IMR-90 (cell line): ENCODE measurements around the gene S100B. TPM values are rescaled to one million over a fixed set of nuclear protein-coding genes. Genes with fewer than 3 reads are reported as not detected.

ENCODE experiments used
- ATAC-seq: fragments of 200-7000 bp; cut with Tn5 transposase; 2 replicates; pipeline ENCODE4 v1.9.1; 2020; ENCODE audit warnings: low read depth, mild to moderate bottlenecking, moderate library complexity
- BruUV-seq: library from RNA; stranded (reverse); fragments of 400-500 nt; replicated peaks from 2 replicates; lab custom pipeline; 2021; lab: Mats Ljungman, UMichigan
- CTCF ChIA-PET: fragments of 300-600 bp; formaldehyde crosslinking; extraction: SDS; loops from one replicate; lab custom pipeline; 2021; ENCODE audit warnings: antibody characterized with exemption; lab: Yijun Ruan, JAX
- POLR2A ChIA-PET: fragments of 300-600 bp; sonication (Branson Sonifier 250); formaldehyde crosslinking; loops from one replicate; lab custom pipeline; 2022; ENCODE audit warnings: antibody characterized with exemption; ENCODE audit not compliant: unreplicated experiment; lab: Charles Lee
- DNase-seq: peaks from one replicate; pipeline ENCODE4 v3.0.0; 2013
- H2AFZ ChIP-seq: replicated peaks from 2 replicates; pipeline ENCODE3; 2013; ENCODE audit warnings: low read length, mild to moderate bottlenecking; ENCODE audit not compliant: poor library complexity
- H2AK5ac ChIP-seq: 2 replicates; pipeline ENCODE4 v1.6.1; 2013; ENCODE audit warnings: low read depth, low read length, inconsistent platforms
- H2AK9ac ChIP-seq: replicated peaks from 2 replicates; pipeline ENCODE3; 2013; ENCODE audit warnings: mild to moderate bottlenecking, low read depth, low read length, moderate library complexity; ENCODE audit not compliant: poor library complexity
- H2BK120ac ChIP-seq: 2 replicates; pipeline ENCODE4 v1.6.1; 2013; ENCODE audit warnings: low read depth, low read length, inconsistent platforms
- H2BK15ac ChIP-seq: 3 replicates; pipeline ENCODE4 v1.6.1; 2013; ENCODE audit warnings: low read depth, low read length, inconsistent platforms
- H2BK20ac ChIP-seq: 2 replicates; pipeline ENCODE4 v1.6.1; 2013; ENCODE audit warnings: low read depth, mild to moderate bottlenecking, inconsistent platforms, low read length, moderate library complexity
- H2BK5ac ChIP-seq: 2 replicates; pipeline ENCODE4 v1.6.1; 2013; ENCODE audit warnings: mild to moderate bottlenecking, low read depth, low read length, inconsistent platforms; ENCODE audit not compliant: poor library complexity, severe bottlenecking
- H3K14ac ChIP-seq: replicated peaks from 2 replicates; pipeline ENCODE4 v1.6.1; 2013; ENCODE audit warnings: low read depth, low read length, inconsistent platforms
- H3K18ac ChIP-seq: 2 replicates; pipeline ENCODE4 v1.6.1; 2013; ENCODE audit warnings: low read depth, low read length, control low read depth
- H3K23ac ChIP-seq: 2 replicates; pipeline ENCODE4 v1.6.1; 2013; ENCODE audit warnings: low read depth, low read length, inconsistent platforms
- H3K27ac ChIP-seq: 2 replicates; pipeline ENCODE4 v1.5.1; 2013; ENCODE audit warnings: mild to moderate bottlenecking, control low read depth, low read length; ENCODE audit not compliant: insufficient read depth
- H3K27me3 ChIP-seq: 2 replicates; pipeline ENCODE4 v1.6.1; 2013; ENCODE audit warnings: low read length; ENCODE audit not compliant: control insufficient read depth, insufficient read depth
- H3K36me3 ChIP-seq: 2 replicates; pipeline ENCODE4 v1.6.1; 2013; ENCODE audit warnings: low read length, mixed read lengths; ENCODE audit not compliant: control insufficient read depth, insufficient read depth
- H3K4ac ChIP-seq: 2 replicates; pipeline ENCODE4 v1.6.1; 2013; ENCODE audit warnings: low read depth, low read length, inconsistent platforms
- H3K4me1 ChIP-seq: 2 replicates; pipeline ENCODE4 v1.6.1; 2013; ENCODE audit warnings: low read length, mixed read lengths; ENCODE audit not compliant: control insufficient read depth, insufficient read depth
- H3K4me2 ChIP-seq: 2 replicates; pipeline ENCODE4 v1.6.1; 2013; ENCODE audit warnings: low read depth, mild to moderate bottlenecking, control low read depth, low read length, moderate library complexity
- H3K4me3 ChIP-seq: 2 replicates; pipeline ENCODE4 v1.5.1; 2013; ENCODE audit warnings: low read depth, mild to moderate bottlenecking, control low read depth, low read length, moderate library complexity; ENCODE audit not compliant: insufficient read depth
- H3K56ac ChIP-seq: 2 replicates; pipeline ENCODE4 v1.6.1; 2013; ENCODE audit warnings: low read length, inconsistent platforms; ENCODE audit not compliant: insufficient read depth; ENCODE audit errors: extremely low read depth
- H3K79me1 ChIP-seq, 2 experiments: 2 replicates each; pipeline ENCODE4 v1.6.1; 2013; ENCODE audit warnings: low read length in 2 of 2, inconsistent platforms in 1 of 2, low read depth in 1 of 2
- H3K9ac ChIP-seq: 2 replicates; pipeline ENCODE4 v1.6.1; 2013; ENCODE audit warnings: low read depth, low read length, control low read depth
- H3K9me1 ChIP-seq: 2 replicates; pipeline ENCODE4 v1.6.1; 2013; ENCODE audit warnings: low read length, inconsistent platforms; ENCODE audit not compliant: insufficient read depth
- H3K9me3 ChIP-seq: 2 replicates; pipeline ENCODE4 v1.6.1; 2013; ENCODE audit warnings: low read length; ENCODE audit not compliant: control insufficient read depth, insufficient read depth
- H4K20me1 ChIP-seq: 2 replicates; pipeline ENCODE4 v1.6.1; 2013; ENCODE audit warnings: low read length, inconsistent platforms; ENCODE audit not compliant: insufficient read depth
- H4K5ac ChIP-seq: 2 replicates; pipeline ENCODE4 v1.6.1; 2013; ENCODE audit warnings: mild to moderate bottlenecking, low read depth, low read length, control low read depth
- H4K8ac ChIP-seq, 2 experiments: 2 replicates each; pipeline ENCODE4 v1.6.1; 2013; ENCODE audit warnings: low read depth in 2 of 2, low read length in 2 of 2, control low read depth in 1 of 2, inconsistent platforms in 1 of 2
- H4K91ac ChIP-seq: 2 replicates; pipeline ENCODE4 v1.6.1; 2013; ENCODE audit warnings: low read depth, low read length, inconsistent platforms; ENCODE audit not compliant: insufficient read depth
- RAD21 ChIP-seq: IDR thresholded peaks from 2 replicates; pipeline ENCODE4 v1.6.1; 2012; ENCODE audit warnings: low read length, improper control_type of control experiment
- SMC3 ChIP-seq: fragments of 150-350 bp; IDR thresholded peaks from 2 replicates; pipeline ENCODE4 v1.6.1; 2016; ENCODE audit warnings: low read depth, mild to moderate bottlenecking, antibody characterized with exemption, low read length, moderate library complexity
- WGBS, 2 experiments: methylation state at CpG; one replicate each; pipeline versions ENCODE4 v1.1.5 to v1.1.7; 2013; ENCODE audit warnings: missing lambda C conversion rate in 2 of 2; ENCODE audit not compliant: insufficient read length in 1 of 2; ENCODE audit errors: extremely low coverage in 2 of 2; 5-methylcytosine and 5-hydroxymethylcytosine counted together
- dilution Hi-C: fragments of 300-500 bp; cut with HindIII; formaldehyde crosslinking; loops from one replicate; pipeline ENCODE4 v1.14.3; 2018; ENCODE audit warnings: low sequenced_read_pairs; ENCODE audit not compliant: unreplicated experiment
- in situ Hi-C: fragments of 300-500 bp; cut with MboI; formaldehyde crosslinking; loops from 3 replicates; pipeline ENCODE4 v1.14.3; 2019; ENCODE audit warnings: low sequenced_read_pairs, inconsistent platforms, mixed read lengths
- intact Hi-C: fragments of 100-400 bp; cut with micrococcal nuclease; formaldehyde crosslinking; loops from 2 replicates; pipeline ENCODE4 v1.10.0; 2022
- polyA plus RNA-seq, 3 experiments: library from polyadenylated mRNA; depleted of rRNA; stranded (reverse); fragments of >200 nt; gene quantifications; 2 replicates each; pipeline ENCODE4 v1.2.3, GENCODE V29; 2012; ENCODE audit warnings: low replicate concordance in 1 of 3
- total RNA-seq: library from RNA; depleted of rRNA; stranded (reverse); fragments of >200 nt; gene quantifications from 2 replicates; pipeline ENCODE4 v1.2.3, GENCODE V29; 2012

S100B gene
- total and polyA plus RNA-seq, 2 of the 4 experiments (the other 2 are of a cell fraction) = 0.18 to 0.26 TPM

- in situ Hi-C loops = no loop called here
- Histone ChIP-seq H4K8ac (no peak overlapping the region), H3K9me3 (no peaks in the 10 kb centered on the region), H3K79me1 (no peaks in the 10 kb centered on the region), H3K9me1 (peaks cover 9% of the 10 kb centered on the region; the same call in 1 of the 2 replicates), H3K9ac (no peak overlapping the region), H3K23ac (no peak overlapping the region), H2BK20ac (no peak overlapping the region), H2BK120ac (no peak overlapping the region), H2AK9ac (peak overlapping the region; percentile 30), H4K91ac (no peak overlapping the region), H2BK5ac (no peak overlapping the region), H3K4me1 (no peaks in the 10 kb centered on the region), H2AK5ac (no peak overlapping the region), H2AFZ (peak overlapping the region; percentile 48), H4K20me1 (no peaks in the 10 kb centered on the region), H3K14ac (no peak overlapping the region), H3K56ac (no peak overlapping the region), H3K4ac (no peak overlapping the region), H2BK15ac (no peak overlapping the region), H3K36me3 (peaks cover 70% of the 10 kb centered on the region), H4K5ac (no peak overlapping the region), H3K27ac (no peak overlapping the region), H3K18ac (no peak overlapping the region), H3K4me3 (no peak overlapping the region), H3K27me3 (no peaks in the 10 kb centered on the region), H3K4me2 (no peak overlapping the region)
- ChIA-PET CTCF (no interaction called here), POLR2A (no interaction called here)
- DNase-seq = no peak
- no peak for ATAC-seq
- intact Hi-C loops = no loop called here
- BruUV-seq = no TSS peak
- TF ChIP-seq RAD21 (no peak), SMC3 (no peak)
- dilution Hi-C loops = no loop called here
- 87% methylated on average over 5 of the region's 14 CpGs; no CpG with 5 or more reads in 1 of the 2 experiments for WGBS, 2 experiments
Observed at GRCh38 chr21:46562964-46563607, 41.8 kb downstream of the S100B start.
